GM21825 (cell line): ENCODE measurements around the gene TSHR.
"Not testable (repeated sequence)": the region's sequence is repeated elsewhere in the genome, so short reads cannot be mapped to it uniquely, and the experiment has no call there.

Experiments used
- ATAC-seq: cut with Tn5 transposase; IDR thresholded peaks from one replicate; pipeline ENCODE4 v1.9.1; 2021; ENCODE audit warnings: mild to moderate bottlenecking, moderate library complexity; ENCODE audit not compliant: unreplicated experiment

TSHR gene

GRCh38 chr14:80955416-80955941 is at the start of gene TSHR:
TSHR (plus strand) TSS chr14:80955621; CDS start chr14:80955681, 60 bp downstream.
- ATAC-seq = no peak

GRCh38 chr14:80906336-80906735 is 49.1 kb upstream of the TSHR start:
- ATAC-seq = no peak

GRCh38 chr14:80906946-80907345 is 48.5 kb upstream of the TSHR start:
- no peak for ATAC-seq

- not testable (repeated sequence) for ATAC-seq
Observed at GRCh38 chr14:80912013-80912412, 43.4 kb upstream of the TSHR start.

GRCh38 chr14:80919622-80920021 is 35.8 kb upstream of the TSHR start:
- ATAC-seq = no peak

GRCh38 chr14:80923368-80923767 is 32.1 kb upstream of the TSHR start:
- ATAC-seq = no peak

GRCh38 chr14:80924365-80925103 is 30.9 kb upstream of the TSHR start:
- no peak for ATAC-seq

- ATAC-seq = no peak
Observed at GRCh38 chr14:80926397-80927082, 28.9 kb upstream of the TSHR start.

- no peak for ATAC-seq
Observed at GRCh38 chr14:80927083-80927989, 28.1 kb upstream of the TSHR start.

- ATAC-seq = no peak
Observed at GRCh38 chr14:80930095-80930494, 25.3 kb upstream of the TSHR start.

GRCh38 chr14:80930836-80931389 is 24.5 kb upstream of the TSHR start:
- ATAC-seq = peak; percentile 98

- ATAC-seq = no peak
Observed at GRCh38 chr14:80933282-80933681, 22.1 kb upstream of the TSHR start.

- ATAC-seq = no peak
Observed at GRCh38 chr14:80933686-80934085, 21.7 kb upstream of the TSHR start.

GRCh38 chr14:80940146-80940545 is 15.3 kb upstream of the TSHR start:
- ATAC-seq = no peak

- peak; percentile 98 for ATAC-seq
Observed at GRCh38 chr14:80941241-80942185, 13.9 kb upstream of the TSHR start, which contains the start of gene CEP128. CEP128 (minus strand) TSS chr14:80941738.

GRCh38 chr14:80942191-80942600 is 13.2 kb upstream of the TSHR start:
- peak; percentile 15 for ATAC-seq

GRCh38 chr14:80944861-80945617 is 10.4 kb upstream of the TSHR start:
- no peak for ATAC-seq

GRCh38 chr14:80946187-80946586 is 9.2 kb upstream of the TSHR start:
- no peak for ATAC-seq

GRCh38 chr14:80946797-80947196 is 8.6 kb upstream of the TSHR start:
- no peak for ATAC-seq
